ENCODE measurements around the gene ETV2. TPM values are rescaled to one million over a fixed set of nuclear protein-coding genes. Genes with fewer than 3 reads are reported as not detected.

The ETV2 gene
- total RNA-seq, 6 experiments from 2014 or later, result 0.38 to 1.2 (median 0.57) TPM; not detected in 2

Other genes with a start within 250 kb of the ETV2 start
- gene FFAR2, start 193.5 kb upstream of the ETV2 start, total RNA-seq, result under 1 TPM in 3 of 6 experiments, not detected in 3; 0.30 to 0.64 (median 0.35) TPM
- not detected for gene KRTDAP, start 151.3 kb upstream of the ETV2 start, total RNA-seq
- gene DMKN, start 128.1 kb upstream of the ETV2 start, total RNA-seq, result 1 to 10 TPM; 1.0 to 4.0 (median 2.0) TPM
- under 1 TPM in 1 of 6 experiments, not detected in 5; 0.24 TPM for gene SBSN, start 113.4 kb upstream of the ETV2 start, total RNA-seq
- not detected for gene GAPDHS, start 108.3 kb upstream of the ETV2 start, total RNA-seq
- 10 to 100 TPM; 29.4 to 65.7 (median 36.2) TPM for gene TMEM147, start 96.1 kb upstream of the ETV2 start, total RNA-seq
- gene ATP4A, start 78.1 kb upstream of the ETV2 start, total RNA-seq, result under 1 TPM in 1 of 6 experiments, not detected in 5; 0.06 TPM
- gene PMIS2, start 55.6 kb upstream of the ETV2 start, total RNA-seq, result not detected
- gene HAUS5, start 29.0 kb upstream of the ETV2 start, total RNA-seq, result 1 to 10 TPM; 3.7 to 6.1 (median 4.4) TPM
- 10 to 100 TPM; 27.8 to 46.5 (median 31.0) TPM for gene RBM42, start 12.7 kb upstream of the ETV2 start, total RNA-seq
- gene COX6B1, start 6.6 kb downstream of the ETV2 start, total RNA-seq, result 100 to 1,000 TPM; 189 to 697 (median 228) TPM
- under 1 TPM in 1 of 6 experiments, not detected in 5; 0.27 TPM for gene UPK1A, start 24.8 kb downstream of the ETV2 start, total RNA-seq
- under 1 TPM in 1 of 6 experiments, not detected in 5; 0.15 TPM for gene ZBTB32, start 62.8 kb downstream of the ETV2 start, total RNA-seq
- gene KMT2B, start 76.3 kb downstream of the ETV2 start, total RNA-seq, result 10 to 100 TPM; 10.5 to 23.1 (median 15.0) TPM
- gene IGFLR1, start 100.7 kb downstream of the ETV2 start, total RNA-seq, result 10 to 100 TPM; 16.3 to 58.9 (median 29.3) TPM
- 10 to 100 TPM; 11.3 to 19.9 (median 17.5) TPM for gene U2AF1L4, start 103.7 kb downstream of the ETV2 start, total RNA-seq
- gene PSENEN, start 103.9 kb downstream of the ETV2 start, total RNA-seq, result 10 to 100 TPM; 24.2 to 42.9 (median 35.8) TPM
- gene LIN37, start 106.8 kb downstream of the ETV2 start, total RNA-seq, result 1 to 10 TPM; 3.2 to 8.2 (median 4.9) TPM
- 1 to 10 TPM; 2.6 to 6.0 (median 4.5) TPM for gene HSPB6, start 115.3 kb downstream of the ETV2 start, total RNA-seq
- 1 to 10 TPM; 3.9 to 5.5 (median 4.7) TPM for gene PROSER3, start 116.4 kb downstream of the ETV2 start, total RNA-seq
- 1 to 10 TPM in 5 of 6 experiments, under 1 TPM in 1; 0.37 to 5.2 (median 3.1) TPM for gene ARHGAP33, start 133.8 kb downstream of the ETV2 start, total RNA-seq
- 100 to 1,000 TPM in 4 of 6 experiments, 10 to 100 TPM in 2; 60.3 to 281 (median 134) TPM for gene PRODH2, start 171.1 kb downstream of the ETV2 start, total RNA-seq
- gene NPHS1, start 210.8 kb downstream of the ETV2 start, total RNA-seq, result not detected
- not detected for gene KIRREL2, start 215.2 kb downstream of the ETV2 start, total RNA-seq
- gene APLP1, start 226.8 kb downstream of the ETV2 start, total RNA-seq, result 1 to 10 TPM in 1 of 6 experiments, under 1 TPM in 2, not detected in 3; 0.27 to 1.5 (median 0.37) TPM

Data from right lobe of liver (tissue), 5 donors.